Hepatocyte (in vitro differentiated cells): ENCODE results near the gene MAP3K10.

Experiments
- CTCF ChIP-seq: fragments of 200-600 bp; sonication (generic); IDR thresholded peaks from 2 replicates; pipeline ENCODE4 v1.5.1; 2016; ENCODE audit warnings: antibody characterized with exemption, mild to moderate bottlenecking; ENCODE audit not compliant: poor library complexity
- EZH2phosphoT487 ChIP-seq: fragments of 200-600 bp; sonication (generic); IDR thresholded peaks from one replicate; pipeline ENCODE4 v1.6.1; 2018; ENCODE audit warnings: antibody characterized with exemption, mild to moderate bottlenecking, low read depth, moderate library complexity; ENCODE audit not compliant: unreplicated experiment, severe bottlenecking

DNA sequence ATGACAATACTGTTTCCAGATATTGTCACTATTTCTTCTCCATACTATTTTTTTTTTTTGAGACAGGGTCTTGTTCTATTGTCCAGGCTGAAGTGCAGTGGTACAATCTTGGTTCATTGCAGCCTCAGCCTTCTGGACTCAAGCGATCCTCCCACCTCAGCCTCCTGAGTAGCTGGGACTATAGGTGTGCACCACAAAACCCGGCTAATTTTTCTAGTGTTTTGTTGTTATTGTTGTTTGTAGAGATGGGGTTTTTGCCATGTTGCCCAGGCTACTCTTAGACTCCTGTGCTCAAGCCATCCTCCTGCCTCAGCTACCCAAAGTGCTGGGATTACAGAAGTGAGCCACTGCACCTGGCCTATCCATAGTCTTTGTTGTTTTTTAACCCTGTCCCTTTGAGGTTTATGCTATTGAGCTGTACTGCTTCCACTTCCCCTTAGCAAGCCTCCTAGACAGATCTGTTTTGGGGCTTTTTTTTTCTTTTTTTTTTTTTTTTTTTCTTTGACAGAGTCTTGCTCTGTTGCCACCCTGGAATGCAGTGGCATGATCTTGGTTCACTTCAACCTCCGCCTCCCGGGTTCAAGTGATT lies 27.6 kb upstream of the MAP3K10 start:
- TF ChIP-seq EZH2phosphoT487 (no peak), CTCF (no peak)
